KOPT-K1 (cell line): Measurements from ENCODE around the gene DNAAF8.

Experiments used
- H3K27ac ChIP-seq: fragments of 200-600 bp; sonication (generic); 2 replicates; pipeline ENCODE4 v1.5.1; 2016; ENCODE audit warnings: antibody characterized with exemption, mild to moderate bottlenecking, low read depth, low read length; ENCODE audit not compliant: poor library complexity, severe bottlenecking
- H3K36me3 ChIP-seq: fragments of 200-600 bp; sonication (generic); 2 replicates; pipeline ENCODE4 v1.5.1; 2017; ENCODE audit warnings: antibody characterized with exemption, mild to moderate bottlenecking, low read length, moderate library complexity; ENCODE audit not compliant: insufficient read depth
- H3K9me3 ChIP-seq: fragments of 200-600 bp; sonication (generic); 2 replicates; pipeline ENCODE4 v1.5.1; 2017; ENCODE audit warnings: antibody characterized with exemption, low read length, mild to moderate bottlenecking; ENCODE audit not compliant: insufficient read depth, poor library complexity, severe bottlenecking

DNAAF8 gene

GRCh38 chr16:4692460-4693295, 41.7 kb upstream of the DNAAF8 start:
- Histone ChIP-seq H3K36me3 (peaks cover 40% of the 10 kb centered on the region), H3K27ac (peak overlapping the region; percentile 79)

DNA sequence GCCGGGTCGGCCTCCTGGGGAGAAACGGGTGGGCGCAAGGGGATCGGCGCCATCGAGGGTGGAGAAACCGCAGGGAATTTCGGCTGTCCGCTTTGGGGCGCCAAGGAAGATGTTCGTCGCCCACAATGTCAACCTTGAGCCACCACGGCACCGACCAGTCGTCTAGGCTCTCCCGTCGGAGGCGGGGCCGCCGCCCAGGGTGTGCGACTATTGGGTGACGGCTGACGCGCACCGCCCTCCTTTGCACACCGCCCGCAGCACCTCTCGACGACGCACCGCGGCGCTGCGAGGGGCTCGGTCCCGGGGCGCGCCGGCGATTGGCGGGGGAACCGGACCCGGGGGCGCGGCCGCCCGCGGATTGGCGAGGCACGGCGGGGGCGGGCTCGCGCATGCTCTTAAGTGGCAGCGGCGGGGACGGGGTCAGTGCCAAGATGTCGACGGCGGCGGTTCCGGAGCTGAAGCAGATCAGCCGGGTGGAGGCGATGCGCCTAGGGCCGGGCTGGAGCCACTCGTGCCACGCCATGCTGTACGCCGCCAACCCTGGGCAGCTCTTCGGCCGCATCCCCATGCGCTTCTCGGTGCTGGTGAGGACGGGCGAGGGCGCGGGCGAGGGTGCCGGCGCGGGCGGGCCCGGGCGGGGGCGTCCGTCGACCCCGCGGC, 40.9 kb upstream of the DNAAF8 start, which contains the start of gene NUDT16L1:
Gene NUDT16L1 (plus strand): TSS at position 267 of the 660 bp plus-strand sequence. CDS start 165 bp downstream, at position 432.
- Histone ChIP-seq H3K27ac (peak within 1 kb of the TSS; percentile 79), H3K9me3 (no peaks in the 10 kb centered on the region), H3K36me3 (peaks cover 41% of the 10 kb centered on the region)

More at GRCh38 chr16:4692460-4693295, 41.7 kb upstream of the DNAAF8 start:
- no peaks in the 10 kb centered on the region for H3K9me3 ChIP-seq

GRCh38 chr16:4693956-4694641, 40.2 kb upstream of the DNAAF8 start:
- no peaks in the 10 kb centered on the region for H3K9me3 ChIP-seq
- H3K36me3 ChIP-seq, result peaks cover 43% of the 10 kb centered on the region
- peak overlapping the region; percentile 79 for H3K27ac ChIP-seq

GRCh38 chr16:4694642-4695451, 39.5 kb upstream of the DNAAF8 start:
- H3K27ac ChIP-seq, result no peak overlapping the region
- peaks cover 51% of the 10 kb centered on the region for H3K36me3 ChIP-seq
- no peaks in the 10 kb centered on the region for H3K9me3 ChIP-seq

- Histone ChIP-seq H3K36me3 (peaks cover 58% of the 10 kb centered on the region), H3K27ac (no peak overlapping the region), H3K9me3 (no peaks in the 10 kb centered on the region)
Observed at GRCh38 chr16:4695473-4696171, 38.7 kb upstream of the DNAAF8 start.

GRCh38 chr16:4696172-4696904, 38.0 kb upstream of the DNAAF8 start:
- Histone ChIP-seq H3K36me3 (peaks cover 64% of the 10 kb centered on the region), H3K27ac (no peak overlapping the region), H3K9me3 (no peaks in the 10 kb centered on the region)

- Histone ChIP-seq H3K36me3 (peaks cover 72% of the 10 kb centered on the region), H3K9me3 (no peaks in the 10 kb centered on the region), H3K27ac (no peak overlapping the region)
Observed at GRCh38 chr16:4696905-4697847, 37.2 kb upstream of the DNAAF8 start.

DNA sequence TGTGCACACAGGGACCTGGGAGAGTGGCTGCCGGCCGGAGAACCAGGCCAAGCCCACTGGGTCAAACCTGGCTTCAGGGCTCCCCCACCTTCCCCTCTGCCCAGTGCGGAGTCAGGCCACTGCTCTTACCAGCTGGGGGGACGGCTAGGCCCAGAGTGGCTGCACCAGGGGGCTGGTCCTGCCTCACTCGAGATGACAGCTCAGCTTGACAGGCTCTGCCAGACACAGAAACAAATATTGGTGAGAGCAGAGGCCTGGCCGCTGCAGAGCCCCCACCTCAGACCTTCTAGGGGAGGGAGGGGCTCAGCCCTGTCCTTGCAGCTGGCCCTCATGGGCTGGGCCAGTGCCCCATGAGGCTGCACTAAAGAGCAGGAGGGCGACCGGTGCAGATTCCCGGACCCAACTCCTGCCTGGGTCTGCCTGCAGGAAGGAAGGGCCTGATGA, 36.5 kb upstream of the DNAAF8 start:
- Histone ChIP-seq H3K36me3 (peaks cover 79% of the 10 kb centered on the region), H3K9me3 (no peaks in the 10 kb centered on the region), H3K27ac (no peak overlapping the region)

DNA sequence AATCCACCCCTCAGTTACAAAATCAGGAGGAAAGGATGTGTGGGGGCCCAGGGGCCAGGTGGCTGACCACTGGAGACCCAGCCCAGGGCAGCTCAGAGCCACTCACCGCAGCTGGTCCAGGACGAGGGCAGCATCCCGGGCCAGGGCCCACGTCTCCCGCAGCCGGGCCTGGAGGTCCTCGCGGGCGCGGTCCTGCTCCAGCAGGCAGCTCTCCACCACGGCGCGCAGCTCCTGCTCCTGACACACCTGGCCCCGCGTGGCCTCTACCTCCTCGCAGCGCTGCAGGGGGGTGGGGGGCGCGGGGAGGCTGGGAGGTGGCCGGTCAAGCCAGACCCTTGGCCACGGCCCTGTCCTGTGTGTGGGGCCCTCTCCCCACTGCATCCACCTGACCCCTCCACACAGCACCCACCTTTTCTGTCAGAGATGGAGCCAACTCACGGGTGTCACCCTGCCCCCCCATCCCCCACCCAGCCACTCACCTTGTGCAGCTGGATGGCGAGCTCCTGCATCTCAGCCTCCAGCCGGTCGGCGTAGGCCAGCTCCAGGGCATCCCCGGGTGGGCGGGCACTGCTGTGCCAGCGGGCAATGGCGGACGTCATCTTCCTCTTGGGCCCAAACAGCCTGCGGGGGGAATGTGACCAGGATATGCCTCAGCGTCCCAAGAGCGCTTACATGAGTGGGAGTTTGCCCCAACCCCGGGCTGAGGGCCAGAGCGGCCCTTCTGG, 35.9 kb upstream of the DNAAF8 start:
- Histone ChIP-seq H3K36me3 (peaks cover 79% of the 10 kb centered on the region), H3K27ac (no peak overlapping the region), H3K9me3 (no peaks in the 10 kb centered on the region)

DNA sequence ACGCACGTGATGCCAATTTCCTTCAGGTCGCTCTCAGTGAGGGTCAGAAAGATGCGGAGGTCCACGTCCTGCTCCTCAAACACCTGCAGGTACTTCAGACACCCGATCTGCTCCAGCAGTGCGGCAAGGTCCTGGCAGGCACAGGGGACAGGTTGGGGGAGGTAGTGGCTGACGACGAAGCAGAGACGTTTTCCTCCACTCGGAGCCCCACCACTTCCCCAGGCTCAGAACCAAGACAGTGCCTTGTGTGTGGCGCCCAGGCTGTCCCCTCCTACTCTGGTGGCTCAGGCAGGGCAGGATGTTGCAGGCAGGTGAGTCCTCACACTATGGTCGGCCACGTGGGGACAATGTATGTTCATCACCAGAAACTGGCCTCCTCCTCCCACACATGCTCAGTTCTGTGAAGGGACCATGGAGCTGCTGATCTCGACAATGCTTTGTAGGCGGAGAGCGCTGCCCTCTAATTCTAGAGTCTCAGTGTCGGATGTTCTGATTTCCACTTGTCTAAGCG, 35.2 kb upstream of the DNAAF8 start:
- Histone ChIP-seq H3K27ac (no peak overlapping the region), H3K9me3 (no peaks in the 10 kb centered on the region), H3K36me3 (peaks cover 82% of the 10 kb centered on the region)

GRCh38 chr16:4700380-4700996, 33.8 kb upstream of the DNAAF8 start:
- Histone ChIP-seq H3K36me3 (peaks cover 86% of the 10 kb centered on the region), H3K9me3 (no peaks in the 10 kb centered on the region), H3K27ac (no peak overlapping the region)
